Coronary artery (tissue), 2 donors: Measurements from ENCODE around the gene HOXB8.

Source experiments
- DNase-seq: peaks from one replicate; pipeline ENCODE4 v3.0.0-alpha.2; 2017; ENCODE audit warnings: low spot score
- H3K27ac ChIP-seq, 2 donors: fragments of 200-600 bp; sonication (generic); one replicate each; pipeline ENCODE4 v1.5.1; 2016 to 2019
- H3K4me3 ChIP-seq: fragments of 200-600 bp; sonication (generic); 2 replicates; pipeline ENCODE4 v1.5.1; 2016; ENCODE audit warnings: mild to moderate bottlenecking, moderate library complexity
- TF ChIP-seq, protein P1 (sequence below): fragments of 200-600 bp; sonication (generic); IDR thresholded peaks from one replicate; pipeline ENCODE4 v1.5.1; 2019; ENCODE audit warnings: antibody characterized with exemption

HOXB8 gene

DNA sequence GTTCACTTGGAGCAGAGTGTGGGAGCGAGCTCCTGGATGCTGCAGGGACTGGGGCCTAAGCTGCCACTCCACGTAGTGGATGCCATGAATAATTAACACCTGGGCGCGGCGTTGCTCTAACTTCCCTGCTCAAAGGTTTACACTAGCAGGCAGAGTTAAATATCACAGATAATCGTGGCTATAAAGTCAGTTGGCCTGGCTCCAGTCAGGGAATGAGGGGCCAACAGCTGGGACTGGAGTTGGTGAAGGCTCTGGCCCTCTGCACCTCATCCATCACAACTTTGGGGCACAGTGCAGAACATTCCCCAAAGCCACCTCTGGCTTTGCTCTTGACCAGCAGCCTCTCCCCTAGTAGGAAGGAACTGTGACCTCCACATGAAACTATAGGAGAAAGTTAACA, 47.9 kb downstream of the HOXB8 start:
- Histone ChIP-seq H3K4me3 (no peak overlapping the region), H3K27ac (peak overlapping the region in 1 of 2 donors; percentile 40)
- DNase-seq: no peak
- TF ChIP-seq, protein P1, sequence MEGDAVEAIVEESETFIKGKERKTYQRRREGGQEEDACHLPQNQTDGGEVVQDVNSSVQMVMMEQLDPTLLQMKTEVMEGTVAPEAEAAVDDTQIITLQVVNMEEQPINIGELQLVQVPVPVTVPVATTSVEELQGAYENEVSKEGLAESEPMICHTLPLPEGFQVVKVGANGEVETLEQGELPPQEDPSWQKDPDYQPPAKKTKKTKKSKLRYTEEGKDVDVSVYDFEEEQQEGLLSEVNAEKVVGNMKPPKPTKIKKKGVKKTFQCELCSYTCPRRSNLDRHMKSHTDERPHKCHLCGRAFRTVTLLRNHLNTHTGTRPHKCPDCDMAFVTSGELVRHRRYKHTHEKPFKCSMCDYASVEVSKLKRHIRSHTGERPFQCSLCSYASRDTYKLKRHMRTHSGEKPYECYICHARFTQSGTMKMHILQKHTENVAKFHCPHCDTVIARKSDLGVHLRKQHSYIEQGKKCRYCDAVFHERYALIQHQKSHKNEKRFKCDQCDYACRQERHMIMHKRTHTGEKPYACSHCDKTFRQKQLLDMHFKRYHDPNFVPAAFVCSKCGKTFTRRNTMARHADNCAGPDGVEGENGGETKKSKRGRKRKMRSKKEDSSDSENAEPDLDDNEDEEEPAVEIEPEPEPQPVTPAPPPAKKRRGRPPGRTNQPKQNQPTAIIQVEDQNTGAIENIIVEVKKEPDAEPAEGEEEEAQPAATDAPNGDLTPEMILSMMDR: no peak

DNA sequence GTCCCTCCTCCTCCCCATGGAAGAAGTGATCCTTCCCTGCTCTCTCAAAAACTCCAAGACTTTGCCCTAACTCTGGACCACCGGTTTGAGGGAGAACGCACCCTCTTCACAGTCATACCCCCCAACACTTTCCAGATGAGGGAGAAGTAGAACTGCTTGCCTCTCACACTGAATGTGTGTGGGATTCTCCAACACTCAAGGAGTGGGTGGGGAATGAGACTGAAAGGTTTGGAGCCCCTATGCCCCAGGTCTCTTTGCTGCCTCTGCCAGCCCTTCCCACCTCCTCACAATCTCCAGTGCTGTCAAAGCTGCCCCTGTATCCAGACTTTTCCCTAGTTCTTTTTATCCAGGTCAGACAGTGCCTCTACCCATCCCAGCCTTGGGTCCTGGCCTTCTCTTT, 48.4 kb downstream of the HOXB8 start:
- TF ChIP-seq, protein P1: no peak
- Histone ChIP-seq H3K27ac (peak overlapping the region in 1 of 2 donors; percentile 40), H3K4me3 (no peak overlapping the region)
- no peak for DNase-seq

DNA sequence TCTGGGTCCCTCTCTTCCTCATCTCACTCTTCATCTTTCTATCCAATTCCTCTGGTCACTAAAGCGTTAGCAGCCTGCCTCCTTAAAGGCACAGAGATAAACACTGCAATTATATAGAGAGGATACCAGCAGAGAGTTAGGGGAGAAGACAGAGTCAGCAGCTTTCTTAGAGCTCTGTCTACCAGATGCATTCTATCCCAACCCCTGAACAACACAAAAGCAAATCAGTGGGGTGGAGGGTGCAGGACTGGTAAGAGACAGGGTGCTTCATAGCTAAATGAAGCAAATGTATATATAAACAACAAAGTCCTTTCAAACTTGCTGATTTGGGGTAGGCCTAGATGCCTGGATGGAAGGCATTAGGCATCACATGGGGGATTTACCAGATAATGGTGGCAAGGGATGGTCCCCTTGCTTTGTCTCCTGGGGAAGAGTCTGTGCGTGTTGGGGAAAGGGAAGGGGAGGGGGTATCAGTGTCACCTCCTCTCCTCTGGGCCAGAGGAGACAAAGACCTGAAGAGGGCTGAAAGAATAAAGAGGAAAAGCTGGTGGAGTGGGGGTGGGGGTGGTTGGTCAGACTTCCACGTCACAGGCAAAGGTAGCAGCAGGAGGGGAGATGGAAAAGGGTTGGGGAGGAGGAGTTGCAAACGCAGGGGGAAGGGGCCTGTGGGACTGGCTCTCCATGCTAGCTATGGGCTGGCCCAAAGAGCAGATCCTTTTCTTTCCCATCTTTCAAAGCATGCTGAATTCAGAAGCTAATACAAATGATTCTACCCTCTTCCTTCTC, 49.0 kb downstream of the HOXB8 start:
- no peak overlapping the region for H3K4me3 ChIP-seq
- DNase-seq: no peak
- TF ChIP-seq, protein P1: no peak
- H3K27ac ChIP-seq: no peak overlapping the region

DNA sequence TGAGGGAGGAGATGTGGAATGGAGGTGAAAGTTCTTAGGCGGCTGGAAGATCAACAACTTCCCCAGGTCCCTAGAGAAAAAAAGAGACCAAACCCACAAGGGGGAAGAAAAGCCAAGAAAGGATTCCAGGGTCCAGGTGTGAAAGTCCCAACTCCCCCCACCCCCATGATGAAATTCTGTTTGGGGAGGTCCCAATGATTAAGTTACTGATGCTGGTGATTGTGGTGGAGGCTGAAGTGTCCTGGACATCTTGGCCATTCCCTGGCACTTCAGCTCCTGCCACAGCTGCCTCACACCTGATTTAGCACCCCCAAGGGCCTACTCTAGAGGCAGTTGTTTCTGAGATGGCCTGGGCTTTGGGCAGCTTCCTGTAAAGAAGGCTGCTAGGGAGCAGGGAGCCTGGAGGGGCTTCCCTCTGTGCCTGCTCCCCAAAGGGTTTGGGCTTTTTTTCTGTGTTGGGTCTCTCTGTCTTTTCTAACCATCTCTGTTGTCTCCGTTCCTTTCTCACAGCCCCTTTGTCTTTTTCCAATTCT, 50.0 kb downstream of the HOXB8 start:
- H3K4me3 ChIP-seq: peak overlapping the region; percentile 74
- TF ChIP-seq, protein P1: no peak
- no peak overlapping the region for H3K27ac ChIP-seq
- no peak for DNase-seq

DNA sequence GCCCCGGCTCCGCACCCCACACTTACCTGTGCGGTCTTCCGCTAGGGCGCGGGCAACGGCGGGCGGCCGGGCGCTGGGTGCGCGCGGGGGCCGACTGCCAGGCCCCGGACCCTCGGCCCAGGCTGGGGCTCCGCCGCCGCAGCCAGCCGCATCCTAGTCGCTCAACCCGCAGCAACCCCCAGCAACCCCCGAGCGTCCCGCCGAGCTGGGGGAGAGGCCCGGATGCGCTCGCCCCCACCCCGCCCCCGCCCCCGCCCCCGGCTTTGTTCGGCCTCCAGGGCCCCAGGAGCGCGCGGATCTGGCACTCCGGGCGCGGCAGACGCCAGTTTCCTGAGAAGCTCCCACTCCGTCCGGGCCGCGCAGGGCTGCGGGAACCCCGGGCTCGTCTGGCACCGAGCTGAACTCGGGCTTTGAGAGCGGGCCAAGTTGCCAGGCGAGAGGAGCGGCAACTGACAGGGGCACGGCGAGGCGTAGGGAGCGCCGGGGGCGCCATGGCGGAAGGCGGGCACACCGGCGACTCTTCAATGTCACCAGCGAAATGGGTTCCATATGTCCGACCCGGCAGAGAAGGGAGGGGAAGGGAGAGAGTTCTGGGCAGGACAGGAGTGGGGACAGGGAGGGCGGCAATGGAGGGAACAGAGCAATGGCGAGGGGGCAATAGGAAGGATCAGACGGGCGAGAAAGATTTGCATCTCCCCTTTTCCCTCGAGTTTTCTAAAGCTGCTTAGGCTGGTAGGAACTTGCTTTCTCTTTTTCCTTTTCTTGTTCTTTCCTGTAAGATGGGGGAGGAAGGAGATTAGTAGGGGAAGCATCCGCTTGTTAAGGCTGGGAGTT, 50.7 kb downstream of the HOXB8 start:
- peak overlapping the region; percentile 74 for H3K4me3 ChIP-seq
- DNase-seq: no peak
- peak overlapping the region; percentile 34 to 60 for H3K27ac ChIP-seq
- TF ChIP-seq, protein P1: no peak

DNA sequence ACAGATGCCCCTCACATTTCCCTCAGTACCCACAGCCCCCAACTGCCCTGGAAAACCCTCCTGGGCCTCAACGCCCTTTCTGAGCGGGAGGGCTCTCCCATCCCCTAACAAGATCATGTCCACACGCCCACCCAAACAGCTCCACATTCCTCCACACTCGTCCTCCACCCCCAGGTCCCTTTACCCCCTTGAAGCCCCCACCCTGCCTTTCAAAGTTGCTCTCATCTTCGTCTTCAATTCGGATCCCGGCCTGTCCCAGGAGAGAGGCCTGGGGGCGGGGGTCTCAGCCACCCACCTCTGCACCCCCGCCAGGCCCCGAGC, 51.3 kb downstream of the HOXB8 start:
- TF ChIP-seq, protein P1: no peak
- DNase-seq: no peak
- Histone ChIP-seq H3K27ac (peak overlapping the region; percentile 34 to 60), H3K4me3 (peak overlapping the region; percentile 74)
